GM23338 (cell line): Measurements from ENCODE around the gene CELF4.

Experiments
- CREB1 ChIP-seq: fragments of 250-450 bp; sonication (Bioruptor Pico); IDR thresholded peaks from 2 replicates; pipeline ENCODE4 v1.5.0; 2020; ENCODE audit warnings: low read depth, mild to moderate bottlenecking, moderate library complexity
- CTCF ChIP-seq, 2 experiments: fragments of 200-600 bp in 1 of 2; sonication (generic) in 1 of 2; conservative IDR thresholded peaks; 2 replicates each; pipeline versions ENCODE4 v1.5.1 to v1.6.1; 2016 to 2017; ENCODE audit warnings: antibody characterized with exemption in 2 of 2, low read depth in 2 of 2, mild to moderate bottlenecking in 2 of 2, moderate library complexity in 1 of 2
- EZH2 ChIP-seq: fragments of 200-600 bp; sonication (generic); IDR thresholded peaks from one replicate; pipeline ENCODE4 v1.8.0; 2017; ENCODE audit warnings: antibody characterized with exemption, mild to moderate bottlenecking, low read depth; ENCODE audit not compliant: unreplicated experiment
- EZH2phosphoT487 ChIP-seq: fragments of 200-600 bp; sonication (generic); IDR thresholded peaks from one replicate; pipeline ENCODE4 v1.8.1; 2018; ENCODE audit warnings: antibody characterized with exemption; ENCODE audit not compliant: unreplicated experiment
- JUNB ChIP-seq: IDR thresholded peaks from one replicate; pipeline ENCODE4 v1.6.1; 2016; ENCODE audit warnings: antibody characterized with exemption; ENCODE audit not compliant: unreplicated experiment
- POLR2AphosphoS5 ChIP-seq: IDR thresholded peaks from 2 replicates; pipeline ENCODE4 v1.6.1; 2016; ENCODE audit warnings: antibody characterized with exemption, low read depth
- REST ChIP-seq: IDR thresholded peaks from one replicate; pipeline ENCODE4 v1.6.1; 2018; ENCODE audit warnings: antibody characterized with exemption; ENCODE audit not compliant: unreplicated experiment
- ZNF114 ChIP-seq: fragments of 250-450 bp; sonication (Bioruptor Pico); IDR thresholded peaks from 2 replicates; pipeline ENCODE4 v1.5.0; 2020; ENCODE audit warnings: mild to moderate bottlenecking, moderate library complexity
- ZNF331 ChIP-seq: fragments of 250-450 bp; sonication (Bioruptor Pico); IDR thresholded peaks from 2 replicates; pipeline ENCODE4 v1.5.0; 2020; ENCODE audit warnings: low read depth, mild to moderate bottlenecking, moderate library complexity

GRCh38 chr18:37438417-37439180, 127.0 kb downstream of the CELF4 start:
- TF ChIP-seq CTCF (conservative IDR thresholded peaks at IDR 0.05; ENCODE audit: low read depth in 2 of 2) = no peak
- TF ChIP-seq CREB1 = no peak
- no peak for TF ChIP-seq EZH2
- TF ChIP-seq REST = no peak
- no peak for TF ChIP-seq POLR2AphosphoS5
- TF ChIP-seq EZH2phosphoT487 = no peak
- TF ChIP-seq ZNF114 (CRISPR knock-in tag) = no peak
- TF ChIP-seq ZNF331 (CRISPR knock-in tag) = no peak
- TF ChIP-seq JUNB = no peak
